GM12878 (cell line): Measurements from ENCODE around the gene TBCA. TPM values are rescaled to one million over a fixed set of nuclear protein-coding genes. Genes with fewer than 3 reads are reported as not detected.

Experiments used
- ATAC-seq: fragments of 200-7000 bp; cut with Tn5 transposase; 3 replicates; pipeline ENCODE4 v1.9.1; 2020; ENCODE audit warnings: mild to moderate bottlenecking, moderate library complexity
- BruUV-seq: library from RNA; stranded (reverse); fragments of 400-500 nt; replicated peaks from 2 replicates; lab custom pipeline; 2021; lab: Mats Ljungman, UMichigan
- CTCF ChIA-PET: fragments of 300-600 bp; sonication (Branson Sonifier 250); formaldehyde crosslinking; extraction: SDS; loops from one replicate; lab custom pipeline; 2021; ENCODE audit warnings: inconsistent platforms; lab: Yijun Ruan, JAX
- POLR2A ChIA-PET: fragments of 350-600 bp; formaldehyde crosslinking; extraction: SDS; loops from one replicate; lab custom pipeline; 2021; ENCODE audit warnings: inconsistent platforms; lab: Charles Lee
- RAD21 ChIA-PET: fragments of 300-600 bp; sonication (Branson Sonifier 250); formaldehyde crosslinking; loops from one replicate; lab custom pipeline; 2023; ENCODE audit warnings: antibody characterized with exemption; ENCODE audit not compliant: unreplicated experiment; lab: Charles Lee
- SMC1A ChIA-PET: fragments of 300-600 bp; sonication (Branson Sonifier 250); formaldehyde crosslinking; loops from one replicate; lab custom pipeline; 2023; ENCODE audit not compliant: unreplicated experiment, uncharacterized antibody; lab: Charles Lee
- DNase-seq: peaks from one replicate; pipeline ENCODE4 v3.0.0-alpha.2; 2011; ENCODE audit warnings: low read depth, low spot score
- FAIRE-seq: peaks from 3 replicates; lab custom pipeline; 2011; peaks lifted over from hg19 to GRCh38; lab: Jason Lieb, UNC
- H2AFZ ChIP-seq: 2 replicates; pipeline ENCODE4 v1.6.0; 2011; ENCODE audit warnings: low read depth, low read length, control low read depth; ENCODE audit not compliant: control insufficient read depth
- H3K27ac ChIP-seq: 2 replicates; pipeline ENCODE4 v1.5.1; 2011; ENCODE audit warnings: control low read depth; ENCODE audit not compliant: control insufficient read depth, insufficient read depth
- H3K27me3 ChIP-seq, 2 experiments: replicated peaks in 1 of 2; 2 replicates each; pipeline versions ENCODE4 v1.6.0 to v1.6.1; 2011; ENCODE audit warnings: low read length in 1 of 2; ENCODE audit not compliant: control insufficient read depth in 2 of 2, insufficient read depth in 2 of 2
- H3K36me3 ChIP-seq, 2 experiments: 2 replicates each; pipeline ENCODE4 v1.5.1; 2011; ENCODE audit warnings: low read length in 1 of 2; ENCODE audit not compliant: control insufficient read depth in 2 of 2, insufficient read depth in 2 of 2
- H3K4me1 ChIP-seq: 2 replicates; pipeline ENCODE4 v1.6.1; 2011; ENCODE audit warnings: mild to moderate bottlenecking, low read length, moderate library complexity, mixed read lengths; ENCODE audit not compliant: control insufficient read depth, insufficient read depth
- H3K4me2 ChIP-seq: 2 replicates; pipeline ENCODE4 v1.6.0; 2011; ENCODE audit warnings: control low read depth; ENCODE audit not compliant: control insufficient read depth, insufficient read depth
- H3K4me3 ChIP-seq: fragments of 200-600 bp; sonication (generic); 2 replicates; pipeline ENCODE4 v1.5.1; 2016
- H3K79me2 ChIP-seq: 2 replicates; pipeline ENCODE4 v1.6.0; 2011; ENCODE audit warnings: low read length; ENCODE audit not compliant: control insufficient read depth, insufficient read depth
- H3K9ac ChIP-seq: 2 replicates; pipeline ENCODE4 v1.8.0; 2011; ENCODE audit warnings: low read length, control low read depth, mixed read lengths; ENCODE audit not compliant: control insufficient read depth, insufficient read depth
- H3K9me3 ChIP-seq: replicated peaks from 3 replicates; pipeline ENCODE4 v1.5.1; 2011; ENCODE audit warnings: mild to moderate bottlenecking, low read length; ENCODE audit not compliant: control insufficient read depth, insufficient read depth
- H4K20me1 ChIP-seq: 2 replicates; pipeline ENCODE4 v1.6.0; 2011; ENCODE audit not compliant: control insufficient read depth, insufficient read depth
- BCL3 ChIP-seq: IDR thresholded peaks from 2 replicates; pipeline ENCODE4 v1.6.1; 2011; ENCODE audit warnings: borderline replicate concordance, low read depth, mild to moderate bottlenecking, moderate library complexity, low read length; ENCODE audit not compliant: insufficient read depth, poor library complexity, severe bottlenecking
- CREB1 ChIP-seq: IDR thresholded peaks from 2 replicates; pipeline ENCODE4 v1.6.1; 2012; ENCODE audit warnings: low read depth, mild to moderate bottlenecking, inconsistent platforms
- EGR1 ChIP-seq, 2 experiments: IDR thresholded peaks; 1 replicate in 1 of 2; 2 replicates in 1 of 2; pipeline ENCODE4 v1.6.1; 2011 to 2012; ENCODE audit warnings: low read depth in 2 of 2, low read length in 2 of 2, borderline replicate concordance in 1 of 2, mild to moderate bottlenecking in 1 of 2, moderate library complexity in 1 of 2
- ETV6 ChIP-seq, 2 experiments: fragments of 450-650 bp in 1 of 2; IDR thresholded peaks in 1 of 2; conservative IDR thresholded peaks in 1 of 2; 2 replicates each; pipeline ENCODE4 v1.6.1; 2014; ENCODE audit warnings: antibody characterized with exemption in 1 of 2, borderline replicate concordance in 1 of 2, low read depth in 1 of 2, mild to moderate bottlenecking in 1 of 2, moderate library complexity in 1 of 2
- FOXM1 ChIP-seq: IDR thresholded peaks from 2 replicates; pipeline ENCODE4 v1.6.1; 2012; ENCODE audit warnings: low read depth, mild to moderate bottlenecking, inconsistent platforms, low read length, moderate library complexity
- GABPA ChIP-seq: IDR thresholded peaks from 2 replicates; pipeline ENCODE4 v1.6.1; 2014; ENCODE audit warnings: antibody characterized with exemption, low read depth, mild to moderate bottlenecking, inconsistent platforms
- JUNB ChIP-seq: IDR thresholded peaks from 2 replicates; pipeline ENCODE4 v1.6.1; 2016; ENCODE audit warnings: antibody characterized with exemption, mild to moderate bottlenecking
- SMAD1 ChIP-seq: fragments of 450-650 bp; IDR thresholded peaks from 2 replicates; pipeline ENCODE4 v1.6.1; 2018; ENCODE audit warnings: mild to moderate bottlenecking, low read depth; ENCODE audit not compliant: partially characterized antibody
- SMAD5 ChIP-seq: IDR thresholded peaks from 2 replicates; pipeline ENCODE4 v1.6.1; 2016; ENCODE audit warnings: antibody characterized with exemption, low read depth
- SPI1 ChIP-seq: IDR thresholded peaks from 2 replicates; pipeline ENCODE4 v1.6.1; 2011; ENCODE audit warnings: low read depth, mild to moderate bottlenecking, low read length, moderate library complexity, borderline replicate concordance; ENCODE audit not compliant: insufficient read depth
- STAT3 ChIP-seq: IDR thresholded peaks from 2 replicates; pipeline ENCODE4 v1.6.1; 2011; ENCODE audit warnings: low read depth, low read length, improper control_type of control experiment
- TARDBP ChIP-seq: IDR thresholded peaks from 2 replicates; pipeline ENCODE4 v1.6.1; 2016; ENCODE audit warnings: borderline replicate concordance
- WRNIP1 ChIP-seq: IDR thresholded peaks from 2 replicates; pipeline ENCODE4 v1.6.1; 2011; ENCODE audit warnings: low read depth, low read length, improper control_type of control experiment, borderline replicate concordance
- WGBS: methylation state at CpG from one replicate; pipeline ENCODE4 v1.1.6; 2016; ENCODE audit warnings: low lambda C conversion rate; ENCODE audit not compliant: insufficient replicate concordance, insufficient coverage; ENCODE audit errors: missing lambda C conversion rate; 5-methylcytosine and 5-hydroxymethylcytosine counted together
- in situ Hi-C: fragments of 300-500 bp; cut with MboI; formaldehyde crosslinking; loops from 9 replicates; pipeline ENCODE4 v1.14.3; 2018; ENCODE audit warnings: mixed read lengths
- intact Hi-C: fragments of 100-400 bp; cut with micrococcal nuclease; formaldehyde crosslinking; loops from one replicate; pipeline ENCODE4 v1.14.2; 2022; ENCODE audit not compliant: unreplicated experiment
- polyA plus RNA-seq, 11 experiments: library from polyadenylated mRNA; depleted of rRNA in 4 of 11; unstranded in 6 of 11; stranded (reverse) in 5 of 11; fragments of >200 nt; fragmentation: Nextera tagmentation in 4 of 11; fragmentation: Illumina TruSeq in 1 of 11; extraction: Ambion mirVana in 4 of 11; extraction: Trizol in 1 of 11; gene quantifications; 1 replicate in 1 of 11; 2 replicates in 10 of 11; pipeline versions ENCODE4 v1.2.1 to v1.2.3, GENCODE V29; 2011 to 2016; ENCODE audit warnings: inconsistent platforms in 2 of 11, missing spikeins in 2 of 11, low read depth in 1 of 11
- total RNA-seq, 4 experiments: library from RNA; depleted of rRNA in 3 of 4; stranded (reverse); fragments of >200 nt in 3 of 4; fragmentation: Illumina TruSeq in 1 of 4; extraction: Trizol in 1 of 4; gene quantifications; 2 replicates each; pipeline versions ENCODE4 v1.2.1 to v1.2.3, GENCODE V29; 2013 to 2021

Gene TBCA
- total and polyA plus RNA-seq, 10 of the 15 experiments (the other 5 are each of a cell fraction or from before 2014, with no cell fraction given): 86.3 to 647 (median 294) TPM

DNA sequence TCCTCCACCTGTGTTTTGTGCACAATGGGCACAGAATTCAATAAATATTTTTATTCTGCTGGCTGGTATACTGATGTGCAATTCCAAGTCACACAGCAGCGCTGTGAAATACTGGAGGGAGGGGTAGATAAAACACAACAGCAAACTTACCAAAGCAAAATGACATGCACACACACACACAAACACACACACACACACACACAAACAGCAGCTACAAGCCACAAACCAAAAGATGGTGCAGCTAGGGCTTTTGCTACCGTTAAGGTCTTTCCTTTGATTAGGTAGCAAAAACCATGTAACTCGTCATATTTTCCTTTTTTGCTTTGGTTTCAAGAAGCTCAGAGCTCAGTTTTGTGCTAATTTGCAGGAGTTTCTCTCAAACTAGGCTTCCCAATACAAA lies 1.8 kb upstream of the TBCA start (continued):
- TF ChIP-seq WRNIP1: no peak
- no peak for TF ChIP-seq FOXM1
- TF ChIP-seq SMAD1: no peak
- TF ChIP-seq CREB1: no peak

GRCh38 chr5:77777281-77777892 lies 1.2 kb upstream of the TBCA start:
- ChIA-PET SMC1A (interaction anchor here (0.6 to 1.1 kb wide), 12 partner anchors 27 to 706 kb away, joined by 3 to 6 read pairs (median 3); no protein-coding TSS in a partner anchor), POLR2A (interaction anchor here (0.6 to 1.9 kb wide), 5 partner anchors 10 to 309 kb away, joined by 3 to 7 read pairs (median 4); no protein-coding TSS in a partner anchor), CTCF (interaction anchor here (0.7 to 1.2 kb wide), 3 partner anchors 29 to 129 kb away, joined by 3 to 4 read pairs (median 3); no protein-coding TSS in a partner anchor), RAD21 (interaction anchor here (0.6 to 1.1 kb wide), 6 partner anchors 58 to 1356 kb away, joined by 3 to 4 read pairs (median 3); no protein-coding TSS in a partner anchor)
- no peaks in the 10 kb centered on the region for H3K36me3 ChIP-seq
- intact Hi-C loops: loop anchor here (5.0 to 10.0 kb wide), 2 partner anchors 145 to 197 kb away; no protein-coding TSS in a partner anchor
- FAIRE-seq (no peak), ATAC-seq (no peak), DNase-seq (no peak)
- no peaks in the 10 kb centered on the region for H3K27me3 ChIP-seq
- no peak overlapping the region for H3K27ac ChIP-seq
- BruUV-seq: no TSS peak
- no peak overlapping the region for H3K9ac ChIP-seq
- 90% methylated on average over 10 of the region's 11 CpGs for WGBS
- TF ChIP-seq GABPA: no peak
- TF ChIP-seq TARDBP: no peak
- TF ChIP-seq BCL3: no peak
- no peak for TF ChIP-seq STAT3
- TF ChIP-seq SMAD5: no peak
- no peak for TF ChIP-seq ETV6 (conservative IDR thresholded peaks at IDR 0.05 in 1 of 2, IDR thresholded peaks at IDR 0.05 in 1 of 2; ENCODE audit: borderline replicate concordance in 1 of 2, low read depth in 1 of 2)
- TF ChIP-seq SPI1: no peak
- TF ChIP-seq EGR1 (IDR thresholded peaks at IDR 0.05; ENCODE audit: borderline replicate concordance in 1 of 2, low read depth in 2 of 2, low read length in 2 of 2): no peak
- TF ChIP-seq JUNB: no peak
- no peaks in the 10 kb centered on the region for H4K20me1 ChIP-seq
- no peak overlapping the region for H3K4me3 ChIP-seq
- no peaks in the 10 kb centered on the region for H3K9me3 ChIP-seq
- peaks cover 37% of the 10 kb centered on the region for H3K79me2 ChIP-seq
- in situ Hi-C loops: no loop called here
- H2AFZ ChIP-seq: no peak overlapping the region
- H3K4me1 ChIP-seq: peaks cover 4% of the 10 kb centered on the region; the same call in 1 of the 2 replicates
- no peak overlapping the region for H3K4me2 ChIP-seq
